ENCODE data around the gene TRAF2. TPM values are rescaled to one million over a fixed set of nuclear protein-coding genes. Genes with fewer than 3 reads are reported as not detected.

Gene TRAF2
- total and polyA plus RNA-seq, 2 donors, result 12.8 to 18.8 TPM

GRCh38 chr9:136942112-136942880 is 56.0 kb downstream of the TRAF2 start:
- Histone ChIP-seq H3K9me3 (ENCODE audit: control insufficient read depth in 2 of 2, insufficient read depth in 1 of 2, low read length in 1 of 2) (peaks cover 1 to 4% of the 10 kb centered on the region in 2 donors), H3K27ac (ENCODE audit: low read depth in 1 of 2, low read length in 1 of 2) (peak overlapping the region in 1 of 2 donors; percentile 33), H3K27me3 (ENCODE audit: control insufficient read depth in 2 of 2, insufficient read depth in 1 of 2, low read length in 1 of 2) (no peaks in the 10 kb centered on the region), H3K36me3 (ENCODE audit: control insufficient read depth in 2 of 2, insufficient read depth in 2 of 2, low read length in 1 of 2) (peaks cover 45 to 46% of the 10 kb centered on the region in 2 donors), H3K4me1 (ENCODE audit: control insufficient read depth in 2 of 2, insufficient read depth in 2 of 2, low read length in 2 of 2) (peaks cover 15 to 20% of the 10 kb centered on the region in 2 donors), H3K4me3 (ENCODE audit: low read length in 2 of 2) (peak overlapping the region in 1 of 2 donors; percentile 97)
- WGBS, result 97% methylated on average over 60 of the region's 60 CpGs
- no peak for DNase-seq (ENCODE audit: low read depth in 6 of 9, low spot score in 9 of 9)

GRCh38 chr9:136942881-136943230 is 56.5 kb downstream of the TRAF2 start:
- peaks cover 0 to 1% of the 10 kb centered on the region in 2 donors for H3K9me3 ChIP-seq (ENCODE audit: control insufficient read depth in 2 of 2, insufficient read depth in 1 of 2, low read length in 1 of 2)
- peaks cover 40 to 45% of the 10 kb centered on the region in 2 donors for H3K36me3 ChIP-seq (ENCODE audit: control insufficient read depth in 2 of 2, insufficient read depth in 2 of 2, low read length in 1 of 2)
- WGBS, result 98% methylated on average over 16 of the region's 16 CpGs
- H3K4me1 ChIP-seq (ENCODE audit: control insufficient read depth in 2 of 2, insufficient read depth in 2 of 2, low read length in 2 of 2), result peaks cover 17 to 25% of the 10 kb centered on the region in 2 donors
- H3K27me3 ChIP-seq (ENCODE audit: control insufficient read depth in 2 of 2, insufficient read depth in 1 of 2, low read length in 1 of 2), result no peaks in the 10 kb centered on the region
- H3K4me3 ChIP-seq (ENCODE audit: low read length in 2 of 2), result peak overlapping the region; percentile 79 to 97
- H3K27ac ChIP-seq (ENCODE audit: low read depth in 1 of 2, low read length in 1 of 2), result no peak overlapping the region
- no peak for DNase-seq (ENCODE audit: low read depth in 6 of 9, low spot score in 9 of 9)

- H3K27me3 ChIP-seq (ENCODE audit: control insufficient read depth in 2 of 2, insufficient read depth in 1 of 2, low read length in 1 of 2), result no peaks in the 10 kb centered on the region
- peak overlapping the region; percentile 50 to 87 for H3K27ac ChIP-seq (ENCODE audit: low read depth in 1 of 2, low read length in 1 of 2)
- DNase-seq (ENCODE audit: low read depth in 6 of 9, low spot score in 9 of 9), result peak in 1 of 9 donors; percentile 38
Measured at GRCh38 chr9:136943291-136944211, 57.2 kb downstream of the TRAF2 start.

GRCh38 chr9:136944212-136944518 is 57.8 kb downstream of the TRAF2 start:
- peaks cover 18 to 31% of the 10 kb centered on the region in 2 donors for H3K4me1 ChIP-seq (ENCODE audit: control insufficient read depth in 2 of 2, insufficient read depth in 2 of 2, low read length in 2 of 2)
- DNase-seq (ENCODE audit: low read depth in 6 of 9, low spot score in 9 of 9), result no peak
- H3K4me3 ChIP-seq (ENCODE audit: low read length in 2 of 2), result peak overlapping the region; percentile 79 to 97
- H3K9me3 ChIP-seq (ENCODE audit: control insufficient read depth in 2 of 2, insufficient read depth in 1 of 2, low read length in 1 of 2), result peaks cover 0 to 1% of the 10 kb centered on the region in 2 donors
- peak overlapping the region in 1 of 2 donors; percentile 87 for H3K27ac ChIP-seq (ENCODE audit: low read depth in 1 of 2, low read length in 1 of 2)
- no peaks in the 10 kb centered on the region for H3K27me3 ChIP-seq (ENCODE audit: control insufficient read depth in 2 of 2, insufficient read depth in 1 of 2, low read length in 1 of 2)
- WGBS, result under 1% methylated on average over 45 of the region's 45 CpGs
- peaks cover 35 to 43% of the 10 kb centered on the region in 2 donors for H3K36me3 ChIP-seq (ENCODE audit: control insufficient read depth in 2 of 2, insufficient read depth in 2 of 2, low read length in 1 of 2)

More at GRCh38 chr9:136943291-136944211, 57.2 kb downstream of the TRAF2 start:
- Histone ChIP-seq H3K4me3 (ENCODE audit: low read length in 2 of 2) (peak overlapping the region; percentile 79 to 97), H3K4me1 (ENCODE audit: control insufficient read depth in 2 of 2, insufficient read depth in 2 of 2, low read length in 2 of 2) (peaks cover 17 to 28% of the 10 kb centered on the region in 2 donors), H3K36me3 (ENCODE audit: control insufficient read depth in 2 of 2, insufficient read depth in 2 of 2, low read length in 1 of 2) (peaks cover 38 to 43% of the 10 kb centered on the region in 2 donors), H3K9me3 (ENCODE audit: control insufficient read depth in 2 of 2, insufficient read depth in 1 of 2, low read length in 1 of 2) (peaks cover 0 to 1% of the 10 kb centered on the region in 2 donors)
- WGBS, result 31% methylated on average over 61 of the region's 61 CpGs

GRCh38 chr9:136944519-136945332 is 58.4 kb downstream of the TRAF2 start, which contains the start of the genes C8G and FBXW5:
Gene C8G (plus strand): TSS chr9:136945243. CDS start chr9:136945321, 78 bp downstream.
Gene FBXW5 (minus strand): TSS chr9:136944738. CDS start chr9:136944083, 655 bp downstream.
- Histone ChIP-seq H3K27ac (ENCODE audit: low read depth in 1 of 2, low read length in 1 of 2) (peak within 1 kb of the TSS; percentile 50 to 87), H3K9me3 (ENCODE audit: control insufficient read depth in 2 of 2, insufficient read depth in 1 of 2, low read length in 1 of 2) (peaks cover 0 to 1% of the 10 kb centered on the region in 2 donors), H3K27me3 (ENCODE audit: control insufficient read depth in 2 of 2, insufficient read depth in 1 of 2, low read length in 1 of 2) (no peaks in the 10 kb centered on the region), H3K36me3 (ENCODE audit: control insufficient read depth in 2 of 2, insufficient read depth in 2 of 2, low read length in 1 of 2) (peaks cover 31 to 37% of the 10 kb centered on the region in 2 donors), H3K4me3 (ENCODE audit: low read length in 2 of 2) (peak within 1 kb of the TSS; percentile 79 to 97), H3K4me1 (ENCODE audit: control insufficient read depth in 2 of 2, insufficient read depth in 2 of 2, low read length in 2 of 2) (peaks cover 20 to 35% of the 10 kb centered on the region in 2 donors)
- 6% methylated on average over 74 of the region's 74 CpGs for WGBS
- DNase-seq (ENCODE audit: low read depth in 6 of 9, low spot score in 9 of 9), result peak; percentile 72 to 98 (median 91)

- WGBS, result 95% methylated on average over 30 of the region's 30 CpGs
- Histone ChIP-seq H3K27me3 (ENCODE audit: control insufficient read depth in 2 of 2, insufficient read depth in 1 of 2, low read length in 1 of 2) (no peaks in the 10 kb centered on the region), H3K9me3 (ENCODE audit: control insufficient read depth in 2 of 2, insufficient read depth in 1 of 2, low read length in 1 of 2) (peaks cover 0 to 1% of the 10 kb centered on the region in 2 donors), H3K27ac (ENCODE audit: low read depth in 1 of 2, low read length in 1 of 2) (no peak overlapping the region), H3K36me3 (ENCODE audit: control insufficient read depth in 2 of 2, insufficient read depth in 2 of 2, low read length in 1 of 2) (peaks cover 22 to 29% of the 10 kb centered on the region in 2 donors), H3K4me1 (ENCODE audit: control insufficient read depth in 2 of 2, insufficient read depth in 2 of 2, low read length in 2 of 2) (peaks cover 21 to 40% of the 10 kb centered on the region in 2 donors), H3K4me3 (ENCODE audit: low read length in 2 of 2) (peak overlapping the region in 1 of 2 donors; percentile 6)
- no peak for DNase-seq (ENCODE audit: low read depth in 6 of 9, low spot score in 9 of 9)
Measured at GRCh38 chr9:136945333-136946227, 59.3 kb downstream of the TRAF2 start.

GRCh38 chr9:136946228-136947027 is 60.1 kb downstream of the TRAF2 start:
- peaks cover 0 to 1% of the 10 kb centered on the region in 2 donors for H3K9me3 ChIP-seq (ENCODE audit: control insufficient read depth in 2 of 2, insufficient read depth in 1 of 2, low read length in 1 of 2)
- H3K4me3 ChIP-seq (ENCODE audit: low read length in 2 of 2), result no peak overlapping the region
- DNase-seq (ENCODE audit: low read depth in 6 of 9, low spot score in 9 of 9), result no peak
- no peak overlapping the region for H3K27ac ChIP-seq (ENCODE audit: low read depth in 1 of 2, low read length in 1 of 2)
- WGBS, result 92% methylated on average over 27 of the region's 27 CpGs
- peaks cover 15 to 20% of the 10 kb centered on the region in 2 donors for H3K36me3 ChIP-seq (ENCODE audit: control insufficient read depth in 2 of 2, insufficient read depth in 2 of 2, low read length in 1 of 2)
- H3K4me1 ChIP-seq (ENCODE audit: control insufficient read depth in 2 of 2, insufficient read depth in 2 of 2, low read length in 2 of 2), result peaks cover 22 to 48% of the 10 kb centered on the region in 2 donors
- no peaks in the 10 kb centered on the region for H3K27me3 ChIP-seq (ENCODE audit: control insufficient read depth in 2 of 2, insufficient read depth in 1 of 2, low read length in 1 of 2)

Measured in thymus (tissue), 11 donors.